Testis (tissue), 2 donors: Measurements from ENCODE around the gene DCAF8L2.

Experiments
- CTCF ChIP-seq, 3 experiments: fragments of 450-650 bp in 2 of 3; fragments of 200-600 bp in 1 of 3; sonication (generic) in 1 of 3; IDR thresholded peaks; one replicate each; pipeline ENCODE4 v1.5.1; 2016 to 2019; ENCODE audit warnings: antibody characterized with exemption in 3 of 3, mild to moderate bottlenecking in 2 of 3, moderate library complexity in 1 of 3
- POLR2A ChIP-seq: fragments of 450-650 bp; IDR thresholded peaks from one replicate; pipeline ENCODE4 v1.6.1; 2017; ENCODE audit warnings: antibody characterized with exemption, mild to moderate bottlenecking, moderate library complexity

GRCh38 chrX:27671234-27671633 lies 81.1 kb downstream of the DCAF8L2 start:
- TF ChIP-seq POLR2A: no peak
- no peak for TF ChIP-seq CTCF (IDR thresholded peaks at IDR 0.05)
